ENCODE data around the gene AXL. TPM values are rescaled to one million over a fixed set of nuclear protein-coding genes. Genes with fewer than 3 reads are reported as not detected.
"Not testable (repeated sequence)": the region's sequence is repeated elsewhere in the genome, so short reads cannot be mapped to it uniquely, and the experiment has no call there.

AXL gene
- polyA plus RNA-seq (2013, experiment 1 of 2): 17.2 TPM
- 18.3 TPM for polyA plus RNA-seq (2013, experiment 2 of 2)

GRCh38 chr19:41218615-41219507 lies at the start of gene AXL:
Gene AXL, plus strand, starts transcription at chr19:41219223. Its CDS starts 170 bp downstream, at chr19:41219393.
- DNase-seq: peak; percentile 96
- Histone ChIP-seq H2BK120ac (ENCODE audit: low read depth, low read length) (no peak within 1 kb of the TSS), H3K4me1 (ENCODE audit: control insufficient read depth, low read depth, low read length) (peaks cover 2% of the 10 kb centered on the region), H2BK5ac (ENCODE audit: low read length) (peak within 1 kb of the TSS; percentile 88), H3K36me3 (ENCODE audit: control insufficient read depth, insufficient read depth, low read length) (no peaks in the 10 kb centered on the region), H3K9ac (ENCODE audit: low read length) (peak within 1 kb of the TSS; percentile 79), H3K18ac (ENCODE audit: low read length) (peak within 1 kb of the TSS; percentile 65), H3K4me2 (ENCODE audit: low read length) (peak within 1 kb of the TSS; percentile 81), H3K23ac (ENCODE audit: low read length) (peak within 1 kb of the TSS; percentile 89), H4K5ac (ENCODE audit: low read length) (no peak within 1 kb of the TSS), H3K27me3 (ENCODE audit: insufficient read depth, low read length, poor library complexity) (no peaks in the 10 kb centered on the region), H3K4me3 (ENCODE audit: low read length) (peak within 1 kb of the TSS; percentile 52), H3K4ac (ENCODE audit: low read depth, low read length) (peak within 1 kb of the TSS; percentile 61), H3K79me1 (ENCODE audit: low read length) (peaks cover 2% of the 10 kb centered on the region), H3K27ac (ENCODE audit: low read depth, low read length) (peak within 1 kb of the TSS; percentile 69), H2BK15ac (replicated peaks; ENCODE audit: low read depth) (no peak within 1 kb of the TSS), H2AK5ac (ENCODE audit: low read length) (peak within 1 kb of the TSS; percentile 51), H3K79me2 (ENCODE audit: control insufficient read depth, insufficient read depth, low read length) (no peaks in the 10 kb centered on the region), H4K8ac (ENCODE audit: low read depth, low read length) (no peak within 1 kb of the TSS), H3K56ac (ENCODE audit: low read length) (peak within 1 kb of the TSS; percentile 93)
- WGBS (ENCODE audit: extremely low coverage, insufficient coverage, low lambda C conversion rate): no CpG with 5 or more reads among the region's 32 CpGs

GRCh38 chr19:41172297-41173164 lies 46.5 kb upstream of the AXL start:
- no peak overlapping the region for H3K27ac ChIP-seq (ENCODE audit: low read depth, low read length)
- H3K4me2 ChIP-seq (ENCODE audit: low read length): no peak overlapping the region
- no peak for DNase-seq
- no peak overlapping the region for H2BK5ac ChIP-seq (ENCODE audit: low read length)
- no peak overlapping the region for H3K4ac ChIP-seq (ENCODE audit: low read depth, low read length)
- no peak overlapping the region for H4K8ac ChIP-seq (ENCODE audit: low read depth, low read length)
- peaks cover 2% of the 10 kb centered on the region for H3K4me1 ChIP-seq (ENCODE audit: control insufficient read depth, low read depth, low read length)
- peak overlapping the region; percentile 65 for H3K56ac ChIP-seq (ENCODE audit: low read length)
- H4K5ac ChIP-seq (ENCODE audit: low read length): no peak overlapping the region
- no peak overlapping the region for H3K4me3 ChIP-seq (ENCODE audit: low read length)
- H2AK5ac ChIP-seq (ENCODE audit: low read length): peak overlapping the region; percentile 83
- WGBS (ENCODE audit: extremely low coverage, insufficient coverage, low lambda C conversion rate): no CpG with 5 or more reads among the region's 6 CpGs
- no peak overlapping the region for H2BK15ac ChIP-seq (replicated peaks; ENCODE audit: low read depth)
- no peaks in the 10 kb centered on the region for H3K79me2 ChIP-seq (ENCODE audit: control insufficient read depth, insufficient read depth, low read length)
- no peak overlapping the region for H3K9ac ChIP-seq (ENCODE audit: low read length)
- H3K18ac ChIP-seq (ENCODE audit: low read length): no peak overlapping the region
- no peak overlapping the region for H3K23ac ChIP-seq (ENCODE audit: low read length)
- no peaks in the 10 kb centered on the region for H3K27me3 ChIP-seq (ENCODE audit: insufficient read depth, low read length, poor library complexity)
- H3K79me1 ChIP-seq (ENCODE audit: low read length): peaks cover 4% of the 10 kb centered on the region
- no peaks in the 10 kb centered on the region for H3K36me3 ChIP-seq (ENCODE audit: control insufficient read depth, insufficient read depth, low read length)
- no peak overlapping the region for H2BK120ac ChIP-seq (ENCODE audit: low read depth, low read length)

DNA sequence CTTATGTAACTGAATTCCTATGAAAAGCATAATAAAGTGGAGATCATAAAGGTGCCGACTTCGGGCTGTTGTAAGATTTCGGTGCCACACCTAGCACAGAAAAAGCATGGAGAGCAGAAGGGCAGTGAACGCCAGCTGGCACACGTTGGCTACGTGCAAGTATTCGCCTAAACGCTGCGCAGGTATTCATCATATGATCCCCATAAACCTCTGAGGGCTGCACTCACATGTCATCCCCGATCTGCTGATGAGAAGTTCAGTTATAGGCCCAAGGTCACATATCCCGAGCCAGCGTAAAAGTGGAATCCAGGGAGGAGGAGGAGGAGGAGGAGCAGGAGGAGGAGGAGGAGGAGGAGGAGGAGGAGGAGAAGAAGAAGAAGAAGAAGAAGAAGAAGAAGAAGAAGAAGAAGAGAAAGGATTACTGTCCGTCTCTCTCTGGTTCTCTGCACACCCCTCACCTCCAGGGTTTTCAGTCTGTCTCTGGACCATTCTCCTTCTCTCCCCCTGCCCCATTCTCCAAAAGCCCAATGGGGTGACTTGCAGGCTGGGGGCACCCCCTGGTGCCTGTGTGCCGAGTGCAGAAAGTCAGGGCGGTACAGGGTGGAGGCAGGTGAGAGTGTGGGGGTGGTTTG lies 44.6 kb upstream of the AXL start:
- no CpG with 5 or more reads among the region's 15 CpGs for WGBS (ENCODE audit: extremely low coverage, insufficient coverage, low lambda C conversion rate)

DNA sequence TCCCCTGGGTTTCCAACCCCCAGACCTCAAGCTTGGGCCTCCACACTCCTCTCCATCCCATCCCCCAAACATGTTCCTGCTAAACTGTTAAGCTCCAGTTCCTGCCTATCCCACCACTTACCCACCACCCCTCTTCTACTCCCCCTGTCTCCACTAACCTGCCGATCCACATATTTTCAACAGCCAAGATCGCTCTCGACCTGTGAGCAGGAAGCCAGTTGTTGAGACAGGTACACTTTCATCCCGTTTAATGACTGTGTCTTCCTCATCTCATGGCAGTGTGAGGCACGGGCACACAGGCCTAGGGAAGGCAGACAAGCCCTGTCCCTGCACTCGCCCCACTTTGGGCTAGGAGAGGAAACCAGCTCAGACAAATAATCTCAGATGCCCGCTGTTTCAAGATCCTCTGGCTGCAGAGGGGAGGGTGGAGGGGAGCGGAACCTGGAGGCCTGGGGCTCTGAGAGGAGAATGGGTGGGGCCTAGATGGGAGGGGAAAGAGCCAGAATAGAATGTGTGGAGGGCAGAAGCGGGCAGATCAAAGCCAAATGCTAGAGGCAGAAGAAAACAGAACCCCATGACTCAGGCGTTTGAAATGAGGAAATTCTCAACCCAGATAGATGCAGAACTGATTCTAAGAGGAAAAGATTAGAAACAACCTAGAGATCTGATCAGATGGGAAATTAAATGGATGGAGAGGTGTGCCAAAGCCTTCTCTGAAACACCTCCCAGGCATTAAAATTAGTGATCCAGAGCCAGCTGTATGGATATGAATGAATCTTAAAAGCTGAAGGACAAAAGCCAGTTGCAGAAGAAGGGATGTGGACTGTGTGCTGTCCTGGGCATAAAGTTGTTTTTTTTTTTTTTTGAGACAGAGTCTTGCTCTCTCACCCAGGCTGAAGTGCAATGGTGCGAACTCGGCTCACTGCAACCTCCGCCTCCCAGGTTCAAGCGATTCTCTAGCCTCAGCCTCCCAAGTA lies 42.9 kb upstream of the AXL start:
- Histone ChIP-seq H2AK5ac (ENCODE audit: low read length) (peak overlapping the region; percentile 20), H4K5ac (ENCODE audit: low read length) (no peak overlapping the region), H3K36me3 (ENCODE audit: control insufficient read depth, insufficient read depth, low read length) (no peaks in the 10 kb centered on the region), H2BK5ac (ENCODE audit: low read length) (peak overlapping the region; percentile 92), H3K27me3 (ENCODE audit: insufficient read depth, low read length, poor library complexity) (no peaks in the 10 kb centered on the region), H3K23ac (ENCODE audit: low read length) (no peak overlapping the region), H3K27ac (ENCODE audit: low read depth, low read length) (peak overlapping the region; percentile 96), H3K18ac (ENCODE audit: low read length) (peak overlapping the region; percentile 88), H2BK120ac (ENCODE audit: low read depth, low read length) (peak overlapping the region; percentile 45), H3K79me1 (ENCODE audit: low read length) (peaks cover 4% of the 10 kb centered on the region), H3K56ac (ENCODE audit: low read length) (peak overlapping the region; percentile 92), H4K8ac (ENCODE audit: low read depth, low read length) (no peak overlapping the region), H3K4ac (ENCODE audit: low read depth, low read length) (peak overlapping the region; percentile 90), H3K79me2 (ENCODE audit: control insufficient read depth, insufficient read depth, low read length) (no peaks in the 10 kb centered on the region), H3K4me3 (ENCODE audit: low read length) (peak overlapping the region; percentile 7), H3K9ac (ENCODE audit: low read length) (peak overlapping the region; percentile 74), H2BK15ac (replicated peaks; ENCODE audit: low read depth) (no peak overlapping the region), H3K4me1 (ENCODE audit: control insufficient read depth, low read depth, low read length) (peaks cover 2% of the 10 kb centered on the region), H3K4me2 (ENCODE audit: low read length) (peak overlapping the region; percentile 61)
- peak; percentile 99 for DNase-seq
- no CpG with 5 or more reads among the region's 14 CpGs for WGBS (ENCODE audit: extremely low coverage, insufficient coverage, low lambda C conversion rate)

More for the DNA sequence above, 44.6 kb upstream of the AXL start:
- peak overlapping the region; percentile 17 for H3K4ac ChIP-seq (ENCODE audit: low read depth, low read length)
- peaks cover 4% of the 10 kb centered on the region for H3K79me1 ChIP-seq (ENCODE audit: low read length)
- no peaks in the 10 kb centered on the region for H3K79me2 ChIP-seq (ENCODE audit: control insufficient read depth, insufficient read depth, low read length)
- H4K8ac ChIP-seq (ENCODE audit: low read depth, low read length): no peak overlapping the region
- DNase-seq: no peak
- H3K4me1 ChIP-seq (ENCODE audit: control insufficient read depth, low read depth, low read length): peaks cover 2% of the 10 kb centered on the region
- no peak overlapping the region for H3K23ac ChIP-seq (ENCODE audit: low read length)
- H3K36me3 ChIP-seq (ENCODE audit: control insufficient read depth, insufficient read depth, low read length): no peaks in the 10 kb centered on the region
- peak overlapping the region; percentile 42 for H3K9ac ChIP-seq (ENCODE audit: low read length)
- H2BK15ac ChIP-seq (replicated peaks; ENCODE audit: low read depth): no peak overlapping the region
- H2AK5ac ChIP-seq (ENCODE audit: low read length): no peak overlapping the region
- no peak overlapping the region for H4K5ac ChIP-seq (ENCODE audit: low read length)
- H3K27ac ChIP-seq (ENCODE audit: low read depth, low read length): no peak overlapping the region
- no peak overlapping the region for H3K18ac ChIP-seq (ENCODE audit: low read length)
- no peaks in the 10 kb centered on the region for H3K27me3 ChIP-seq (ENCODE audit: insufficient read depth, low read length, poor library complexity)
- H3K4me2 ChIP-seq (ENCODE audit: low read length): no peak overlapping the region
- no peak overlapping the region for H2BK5ac ChIP-seq (ENCODE audit: low read length)
- H2BK120ac ChIP-seq (ENCODE audit: low read depth, low read length): no peak overlapping the region
- no peak overlapping the region for H3K4me3 ChIP-seq (ENCODE audit: low read length)
- H3K56ac ChIP-seq (ENCODE audit: low read length): peak overlapping the region; percentile 74

DNA sequence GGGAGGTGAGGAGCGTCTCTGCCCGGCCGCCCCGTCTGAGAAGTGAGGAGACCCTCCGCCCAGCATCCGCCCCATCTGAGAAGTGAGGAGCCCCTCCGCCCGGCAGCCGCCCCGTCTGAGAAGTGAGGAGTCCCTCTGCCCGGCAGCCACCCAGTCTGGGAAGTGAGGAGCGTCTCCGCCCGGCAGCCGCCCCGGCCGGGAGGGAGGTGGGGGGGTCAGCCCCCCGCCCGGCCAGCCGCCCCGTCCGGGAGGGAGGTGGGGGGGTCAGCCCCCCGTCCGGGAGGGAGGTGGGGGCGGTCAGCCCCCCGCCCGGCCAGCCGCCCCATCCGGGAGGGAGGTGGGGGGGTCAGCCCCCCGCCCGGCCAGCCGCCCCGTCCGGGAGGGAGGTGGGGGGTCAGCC lies 38.9 kb upstream of the AXL start:
- H3K4me2 ChIP-seq (ENCODE audit: low read length); H3K79me1 ChIP-seq (ENCODE audit: low read length); H4K5ac ChIP-seq (ENCODE audit: low read length); H2BK15ac ChIP-seq (replicated peaks; ENCODE audit: low read depth); H2AK5ac ChIP-seq (ENCODE audit: low read length); H3K4me1 ChIP-seq (ENCODE audit: control insufficient read depth, low read depth, low read length); H3K4ac ChIP-seq (ENCODE audit: low read depth, low read length); H3K36me3 ChIP-seq (ENCODE audit: control insufficient read depth, insufficient read depth, low read length); H2BK120ac ChIP-seq (ENCODE audit: low read depth, low read length); H3K27me3 ChIP-seq (ENCODE audit: insufficient read depth, low read length, poor library complexity); H3K23ac ChIP-seq (ENCODE audit: low read length); H3K79me2 ChIP-seq (ENCODE audit: control insufficient read depth, insufficient read depth, low read length); H2BK5ac ChIP-seq (ENCODE audit: low read length); H3K56ac ChIP-seq (ENCODE audit: low read length); H3K4me3 ChIP-seq (ENCODE audit: low read length); H4K8ac ChIP-seq (ENCODE audit: low read depth, low read length); H3K18ac ChIP-seq (ENCODE audit: low read length); DNase-seq; H3K9ac ChIP-seq (ENCODE audit: low read length); H3K27ac ChIP-seq (ENCODE audit: low read depth, low read length): not testable (repeated sequence)
- WGBS (ENCODE audit: extremely low coverage, insufficient coverage, low lambda C conversion rate): no CpG with 5 or more reads among the region's 34 CpGs
